ENCODE measurements around the gene RBP5.

DNA sequence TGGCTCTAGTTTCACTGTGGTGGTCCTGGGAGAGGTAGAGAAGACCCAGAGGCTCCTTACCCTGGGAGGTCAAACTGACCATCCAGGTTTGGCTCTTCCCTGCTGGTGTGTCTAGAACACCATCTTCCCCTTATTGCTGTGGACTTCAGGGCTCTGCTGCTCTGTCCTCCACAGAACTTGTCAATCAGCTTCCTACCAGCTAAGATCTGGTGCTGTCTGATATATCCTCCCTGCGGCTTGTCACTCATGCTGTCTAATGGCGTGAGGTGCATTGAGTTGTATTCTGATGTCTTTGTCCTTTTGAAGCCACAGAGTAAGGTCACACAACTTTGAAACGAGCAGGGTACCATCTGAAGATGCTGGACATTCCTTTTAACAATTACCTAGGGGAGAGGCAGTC, 12.5 kb downstream of the RBP5 start:
- TF ChIP-seq, protein P1, sequence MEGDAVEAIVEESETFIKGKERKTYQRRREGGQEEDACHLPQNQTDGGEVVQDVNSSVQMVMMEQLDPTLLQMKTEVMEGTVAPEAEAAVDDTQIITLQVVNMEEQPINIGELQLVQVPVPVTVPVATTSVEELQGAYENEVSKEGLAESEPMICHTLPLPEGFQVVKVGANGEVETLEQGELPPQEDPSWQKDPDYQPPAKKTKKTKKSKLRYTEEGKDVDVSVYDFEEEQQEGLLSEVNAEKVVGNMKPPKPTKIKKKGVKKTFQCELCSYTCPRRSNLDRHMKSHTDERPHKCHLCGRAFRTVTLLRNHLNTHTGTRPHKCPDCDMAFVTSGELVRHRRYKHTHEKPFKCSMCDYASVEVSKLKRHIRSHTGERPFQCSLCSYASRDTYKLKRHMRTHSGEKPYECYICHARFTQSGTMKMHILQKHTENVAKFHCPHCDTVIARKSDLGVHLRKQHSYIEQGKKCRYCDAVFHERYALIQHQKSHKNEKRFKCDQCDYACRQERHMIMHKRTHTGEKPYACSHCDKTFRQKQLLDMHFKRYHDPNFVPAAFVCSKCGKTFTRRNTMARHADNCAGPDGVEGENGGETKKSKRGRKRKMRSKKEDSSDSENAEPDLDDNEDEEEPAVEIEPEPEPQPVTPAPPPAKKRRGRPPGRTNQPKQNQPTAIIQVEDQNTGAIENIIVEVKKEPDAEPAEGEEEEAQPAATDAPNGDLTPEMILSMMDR (IDR thresholded peaks at IDR 0.05; ENCODE audit: low read depth, low read length, missing input control), result no peak
- TF ChIP-seq SP1 (IDR thresholded peaks at IDR 0.05) (no peak), RAD21 (IDR thresholded peaks at IDR 0.05) (no peak), EGR1 (IDR thresholded peaks at IDR 0.05; ENCODE audit: low read depth in 2 of 2) (no peak)
- TF ChIP-seq, protein P2, sequence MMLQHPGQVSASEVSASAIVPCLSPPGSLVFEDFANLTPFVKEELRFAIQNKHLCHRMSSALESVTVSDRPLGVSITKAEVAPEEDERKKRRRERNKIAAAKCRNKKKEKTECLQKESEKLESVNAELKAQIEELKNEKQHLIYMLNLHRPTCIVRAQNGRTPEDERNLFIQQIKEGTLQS (IDR thresholded peaks at IDR 0.05), result no peak

Measured in liver (tissue), 3 donors.